Right renal cortex interstitium (tissue), 3 donors: ENCODE measurements around the gene CD79B. TPM values are rescaled to one million over a fixed set of nuclear protein-coding genes. Genes with fewer than 3 reads are reported as not detected.

Experiments
- DNase-seq, 3 donors: peaks; one replicate each; pipeline ENCODE4 v3.0.0-alpha.2; 2013; ENCODE audit warnings: low read depth in 3 of 3, low spot score in 2 of 3
- polyA plus RNA-seq, 3 donors: library from polyadenylated mRNA; unstranded; fragments of 120-200 nt; gene quantifications; one replicate each; pipeline ENCODE4 v1.2.1, GENCODE V29; 2013; ENCODE audit not compliant: insufficient read length in 3 of 3

The CD79B gene
- 1 to 10 TPM; 2.8 to 4.4 (median 3.5) TPM for polyA plus RNA-seq

GRCh38 chr17:63931981-63932561, at the start of gene CD79B:
CD79B (minus strand) TSS chr17:63932331; CDS start chr17:63932261, 70 bp downstream.
- DNase-seq: no peak

- DNase-seq: no peak
These were observed 46.4 kb upstream of the CD79B start for GRCh38 chr17:63978272-63979200.

- no peak for DNase-seq
These were observed 44.6 kb upstream of the CD79B start for GRCh38 chr17:63976702-63977101.

GRCh38 chr17:63975541-63976092, 43.5 kb upstream of the CD79B start:
- DNase-seq: no peak

GRCh38 chr17:63974594-63975192, 42.6 kb upstream of the CD79B start:
- no peak for DNase-seq

- no peak for DNase-seq
These were observed 41.9 kb upstream of the CD79B start for GRCh38 chr17:63973930-63974593.

- DNase-seq: no peak
These were observed 41.1 kb upstream of the CD79B start for GRCh38 chr17:63973247-63973646.

- DNase-seq: no peak
These were observed 40.7 kb upstream of the CD79B start, which contains the start of gene SCN4A for GRCh38 chr17:63972796-63973195. SCN4A (minus strand) TSS chr17:63972918; CDS start chr17:63972841, 77 bp downstream.

- no peak for DNase-seq
These were observed 37.1 kb upstream of the CD79B start for GRCh38 chr17:63969278-63969677.

- no peak for DNase-seq
These were observed 35.8 kb upstream of the CD79B start for GRCh38 chr17:63967953-63968352.

- no peak for DNase-seq
These were observed 34.6 kb upstream of the CD79B start for GRCh38 chr17:63966646-63967264.

GRCh38 chr17:63963123-63963522, 31.0 kb upstream of the CD79B start:
- DNase-seq: no peak

GRCh38 chr17:63962298-63962744, 30.2 kb upstream of the CD79B start:
- no peak for DNase-seq

GRCh38 chr17:63961355-63962212, 29.5 kb upstream of the CD79B start:
- no peak for DNase-seq

GRCh38 chr17:63960430-63960829, 28.3 kb upstream of the CD79B start:
- DNase-seq: no peak

- no peak for DNase-seq
These were observed 27.9 kb upstream of the CD79B start for GRCh38 chr17:63960006-63960405.

- no peak for DNase-seq
These were observed 24.3 kb upstream of the CD79B start for GRCh38 chr17:63956296-63956920.

GRCh38 chr17:63955791-63956190, 23.7 kb upstream of the CD79B start:
- no peak for DNase-seq

- DNase-seq: no peak
These were observed 23.1 kb upstream of the CD79B start for GRCh38 chr17:63955232-63955631.
